GM18951 (cell line): ENCODE results near the gene CASKIN2.

Experiments used
- POLR2A ChIP-seq: IDR thresholded peaks from 4 replicates; pipeline ENCODE4 v1.6.1; 2011; ENCODE audit warnings: mild to moderate bottlenecking; ENCODE audit not compliant: insufficient read length, insufficient read depth; ENCODE audit errors: extremely low read depth
- in situ Hi-C: fragments of 300-500 bp; cut with MboI; formaldehyde crosslinking; loops from one replicate; pipeline ENCODE4 v1.12.0; 2022; ENCODE audit warnings: low sequenced_read_pairs, mixed read lengths, inconsistent platforms; ENCODE audit not compliant: unreplicated experiment

CASKIN2 gene

GRCh38 chr17:75476752-75477489 is 38.4 kb downstream of the CASKIN2 start:
- in situ Hi-C loops = no loop called here
- no peak for TF ChIP-seq POLR2A

DNA sequence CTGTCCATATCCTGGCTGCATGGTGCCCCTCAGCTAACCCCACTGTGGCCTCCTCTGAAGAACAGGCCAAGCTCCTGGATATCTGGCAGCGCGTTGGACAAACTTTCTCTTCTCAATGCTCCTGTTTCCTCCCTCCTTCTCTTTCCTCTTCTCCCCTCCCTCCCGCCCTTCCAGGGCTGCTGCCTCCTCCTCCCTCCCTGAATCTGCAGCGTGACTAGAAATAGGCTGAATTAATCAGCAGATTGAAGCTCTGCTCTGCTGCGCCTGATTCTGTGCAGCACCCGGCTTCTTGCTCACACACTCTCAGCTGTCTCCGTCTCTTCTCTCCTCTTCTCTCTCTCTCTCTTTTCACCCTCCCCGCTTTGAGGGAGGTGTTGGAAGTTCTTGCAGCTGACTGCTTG is 39.1 kb downstream of the CASKIN2 start:
- no peak for TF ChIP-seq POLR2A
- in situ Hi-C loops = no loop called here

GRCh38 chr17:75475851-75476250 is 39.5 kb downstream of the CASKIN2 start:
- in situ Hi-C loops = no loop called here
- TF ChIP-seq POLR2A = no peak

- TF ChIP-seq POLR2A = no peak
- in situ Hi-C loops = no loop called here
These were observed 40.0 kb downstream of the CASKIN2 start for GRCh38 chr17:75475144-75475835.

- in situ Hi-C loops = no loop called here
- no peak for TF ChIP-seq POLR2A
These were observed 40.6 kb downstream of the CASKIN2 start for GRCh38 chr17:75474736-75475135.

DNA sequence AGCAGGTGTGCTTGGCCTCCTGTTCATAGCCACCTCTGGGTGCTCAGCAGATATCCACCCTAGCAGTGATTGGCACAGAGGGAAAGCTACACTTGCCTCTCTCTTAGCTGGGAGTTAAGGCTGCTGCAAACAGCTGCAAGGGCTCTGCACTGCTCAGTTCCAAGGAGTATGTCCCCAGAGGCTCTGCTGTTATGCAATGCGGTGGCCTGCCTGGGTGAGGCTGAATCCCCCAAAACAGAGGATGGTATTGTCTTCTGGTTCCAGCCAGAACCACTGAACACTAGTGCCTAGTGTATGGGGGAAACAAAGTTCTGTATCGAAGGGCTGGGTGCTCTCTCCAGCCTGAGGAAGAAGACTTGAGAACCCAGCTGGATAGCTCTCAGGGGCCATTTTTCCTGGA is 42.1 kb downstream of the CASKIN2 start:
- no peak for TF ChIP-seq POLR2A
- in situ Hi-C loops = no loop called here

DNA sequence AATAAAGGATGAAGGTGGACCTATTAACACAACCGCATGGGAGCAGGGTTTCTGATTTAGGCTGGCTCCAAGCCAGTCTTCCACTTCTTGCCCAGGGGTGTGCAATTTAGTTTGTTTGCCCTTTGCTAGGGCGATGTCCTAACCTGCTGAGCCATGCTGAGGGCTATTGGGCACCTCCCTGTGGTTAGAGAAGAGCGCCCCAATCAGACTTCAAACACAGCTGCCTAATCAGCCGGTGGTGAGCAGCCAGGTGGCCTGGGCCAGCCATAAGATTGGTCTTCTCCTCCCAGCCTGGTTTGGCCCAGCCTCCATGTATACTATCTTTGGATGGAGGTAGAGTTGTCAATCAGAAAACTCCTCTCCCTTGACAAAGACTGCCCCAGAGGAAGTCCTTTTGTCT is 43.2 kb downstream of the CASKIN2 start:
- TF ChIP-seq POLR2A = no peak
- in situ Hi-C loops = no loop called here

- TF ChIP-seq POLR2A = no peak
- in situ Hi-C loops = no loop called here
These were observed 44.1 kb downstream of the CASKIN2 start for GRCh38 chr17:75471207-75471606.

DNA sequence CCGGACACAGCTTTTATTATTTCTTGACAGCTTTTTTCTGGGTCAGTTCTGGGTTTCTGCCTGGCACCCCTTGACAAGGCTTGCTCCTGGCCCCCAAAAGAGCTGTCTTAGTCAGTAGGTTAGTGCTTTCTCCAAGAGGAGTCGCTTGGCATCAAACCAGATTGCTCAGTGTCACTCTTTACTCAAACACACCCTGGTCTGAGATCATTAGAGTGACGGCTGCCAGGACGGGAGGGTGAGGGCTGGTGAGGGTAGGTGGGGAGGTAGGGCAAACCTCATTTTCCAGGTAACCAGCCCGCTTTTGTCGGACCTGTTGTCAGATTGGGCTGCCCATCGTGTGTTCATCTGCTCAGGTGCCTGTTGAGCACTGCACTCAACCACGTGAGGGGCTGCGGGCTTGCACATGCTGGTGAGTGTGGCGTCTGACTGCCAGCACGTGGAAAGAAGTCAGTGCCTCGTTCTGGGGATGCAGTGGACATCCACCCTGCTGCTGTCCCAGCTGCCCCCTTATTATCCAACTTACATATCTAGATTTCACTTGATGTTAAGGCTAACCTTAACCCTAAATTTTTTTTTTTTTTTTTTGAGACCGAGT is 46.5 kb downstream of the CASKIN2 start:
- in situ Hi-C loops = no loop called here
- no peak for TF ChIP-seq POLR2A

DNA sequence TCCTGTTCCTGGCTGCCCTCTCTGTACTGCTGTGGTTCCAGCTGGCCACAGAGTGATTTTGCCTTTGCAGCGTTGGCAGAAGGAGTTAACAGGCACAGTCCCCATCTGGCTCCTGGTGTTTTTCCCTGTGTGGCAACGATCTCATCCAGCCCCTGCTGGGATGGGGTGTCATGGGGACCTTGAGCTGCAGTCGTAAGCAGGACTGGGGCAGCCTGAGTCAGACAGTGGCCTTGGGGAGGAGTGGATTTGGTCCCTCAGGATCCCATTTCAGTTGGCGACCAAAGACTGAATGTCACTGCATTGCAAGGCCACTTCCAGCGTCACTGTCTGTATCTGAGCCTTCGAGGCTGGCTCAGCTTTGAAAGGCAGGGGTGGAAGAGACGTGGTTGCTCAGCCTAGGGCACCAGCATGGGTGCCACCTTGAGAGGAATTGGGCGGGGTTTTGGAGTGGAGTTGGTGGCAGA is 47.0 kb downstream of the CASKIN2 start:
- no peak for TF ChIP-seq POLR2A
- in situ Hi-C loops = no loop called here

DNA sequence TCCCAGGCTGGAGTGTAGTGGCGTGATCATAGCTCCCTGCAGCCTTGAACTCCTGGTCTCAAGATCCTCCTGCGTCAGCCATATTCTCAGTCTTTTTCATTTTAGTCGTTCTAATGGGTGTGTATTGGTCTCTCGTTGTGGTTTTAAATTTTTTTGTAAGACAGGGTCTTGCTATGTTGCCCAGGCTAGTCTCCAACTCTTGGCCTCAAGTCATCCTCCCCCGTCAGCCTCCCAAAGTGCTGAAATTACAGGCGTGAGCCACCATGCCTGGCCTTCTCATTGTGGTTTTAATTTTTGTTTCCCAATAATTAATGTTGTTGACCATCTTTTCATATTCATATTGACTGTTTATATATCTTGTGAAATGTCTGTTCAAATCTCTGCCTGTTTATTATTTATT is 50.3 kb downstream of the CASKIN2 start:
- TF ChIP-seq POLR2A = no peak
- in situ Hi-C loops = no loop called here

DNA sequence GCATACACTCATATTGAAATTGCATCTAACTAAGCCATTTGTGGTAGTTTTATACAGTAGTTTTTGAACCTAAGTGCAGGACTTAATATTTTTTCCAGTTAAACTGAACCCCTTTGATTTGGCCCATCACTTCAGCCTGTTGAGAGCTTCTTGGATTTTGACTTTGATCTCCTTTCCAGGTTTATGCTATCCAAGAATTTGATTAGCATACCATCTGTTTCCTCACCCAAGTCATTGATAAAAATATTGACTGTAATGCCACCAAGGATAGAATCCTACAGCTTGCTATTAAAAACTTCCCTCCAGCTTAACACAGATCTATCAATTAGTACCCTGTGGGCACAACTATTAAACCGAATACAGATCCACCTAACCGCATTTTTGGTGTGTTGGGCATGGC is 51.7 kb downstream of the CASKIN2 start:
- no peak for TF ChIP-seq POLR2A
- in situ Hi-C loops = no loop called here

GRCh38 chr17:75460295-75460694 is 55.0 kb downstream of the CASKIN2 start:
- in situ Hi-C loops = no loop called here
- no peak for TF ChIP-seq POLR2A
